Measurements from ENCODE around the gene DHX35.

DHX35 gene

GRCh38 chr20:39032997-39033396 lies 70.9 kb downstream of the DHX35 start:
- DNase-seq: no peak

- no peak for DNase-seq
These were observed 73.9 kb downstream of the DHX35 start for GRCh38 chr20:39036011-39036410.

- DNase-seq: no peak
These were observed 74.7 kb downstream of the DHX35 start for GRCh38 chr20:39036851-39037250.

GRCh38 chr20:39038047-39038446 lies 75.9 kb downstream of the DHX35 start:
- DNase-seq: no peak

- DNase-seq: no peak
These were observed 76.4 kb downstream of the DHX35 start for GRCh38 chr20:39038495-39038894.

GRCh38 chr20:39039261-39039660 lies 77.1 kb downstream of the DHX35 start:
- no peak for DNase-seq

GRCh38 chr20:39040116-39040515 lies 78.0 kb downstream of the DHX35 start:
- no peak for DNase-seq

GRCh38 chr20:39041067-39041466 lies 78.9 kb downstream of the DHX35 start:
- no peak for DNase-seq

- DNase-seq: no peak
These were observed 80.4 kb downstream of the DHX35 start for GRCh38 chr20:39042279-39043150.

GRCh38 chr20:39044501-39044900 lies 82.4 kb downstream of the DHX35 start:
- no peak for DNase-seq

GRCh38 chr20:39045676-39046075 lies 83.5 kb downstream of the DHX35 start:
- no peak for DNase-seq

GRCh38 chr20:39047417-39047985 lies 85.4 kb downstream of the DHX35 start:
- no peak for DNase-seq

GRCh38 chr20:39048000-39048696 lies 86.0 kb downstream of the DHX35 start:
- peak; percentile 74 for DNase-seq

- no peak for DNase-seq
These were observed 87.0 kb downstream of the DHX35 start for GRCh38 chr20:39049148-39049547.

- peak; percentile 83 for DNase-seq
These were observed 87.8 kb downstream of the DHX35 start for GRCh38 chr20:39049684-39050554.

- DNase-seq: no peak
These were observed 88.4 kb downstream of the DHX35 start for GRCh38 chr20:39050555-39050902.

- DNase-seq: no peak
These were observed 90.5 kb downstream of the DHX35 start for GRCh38 chr20:39052676-39053075.

- no peak for DNase-seq
These were observed 95.0 kb downstream of the DHX35 start for GRCh38 chr20:39057143-39057542.

- DNase-seq: no peak
These were observed 95.8 kb downstream of the DHX35 start for GRCh38 chr20:39057911-39058310.

- DNase-seq: no peak
These were observed 96.9 kb downstream of the DHX35 start for GRCh38 chr20:39059036-39059435.

GRCh38 chr20:39066471-39067242 lies 104.5 kb downstream of the DHX35 start:
- DNase-seq: no peak

GRCh38 chr20:39067526-39068216 lies 105.5 kb downstream of the DHX35 start:
- no peak for DNase-seq

All from CD4-positive, alpha-beta T cell treated with Interleukin-10 for 1 hour (primary cell).